ENCODE measurements around the gene OR4D10. TPM values are rescaled to one million over a fixed set of nuclear protein-coding genes. Genes with fewer than 3 reads are reported as not detected.
"Not testable (repeated sequence)": the region's sequence is repeated elsewhere in the genome, so short reads cannot be mapped to it uniquely, and the experiment has no call there.

Gene OR4D10
- total RNA-seq, 1 donor from 2014 or later = not detected

- DNase-seq (no peak), ATAC-seq (ENCODE audit: poor library complexity) (no peak)
- intact Hi-C loops (cut with DNase I) = no loop called here
Observed at GRCh38 chr11:59511675-59512074, 38.6 kb downstream of the OR4D10 start.

GRCh38 chr11:59520139-59520538, 47.0 kb downstream of the OR4D10 start:
- DNase-seq; ATAC-seq (ENCODE audit: poor library complexity); intact Hi-C loops (cut with DNase I): not testable (repeated sequence)

DNA sequence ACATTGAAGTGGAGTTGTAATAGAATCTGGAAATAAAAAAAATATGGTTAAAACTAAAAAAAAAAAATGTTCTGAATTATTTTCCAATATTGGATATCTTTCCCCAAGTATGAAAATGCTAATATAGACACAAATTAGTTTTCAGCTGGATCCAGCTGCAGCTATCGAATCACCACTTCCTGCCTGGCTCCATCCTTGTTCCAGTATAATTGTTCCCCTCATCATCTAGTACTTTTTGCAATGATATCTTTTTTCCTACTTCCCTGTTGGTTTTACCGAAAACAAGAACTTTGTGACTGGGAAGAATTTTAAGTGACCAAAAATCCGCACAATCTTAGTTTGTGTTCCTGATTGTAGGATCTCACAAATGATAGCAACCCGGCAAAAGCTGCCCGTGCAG, 47.6 kb downstream of the OR4D10 start:
- ATAC-seq (ENCODE audit: poor library complexity) (no peak), DNase-seq (no peak)
- intact Hi-C loops (cut with DNase I) = no loop called here

DNA sequence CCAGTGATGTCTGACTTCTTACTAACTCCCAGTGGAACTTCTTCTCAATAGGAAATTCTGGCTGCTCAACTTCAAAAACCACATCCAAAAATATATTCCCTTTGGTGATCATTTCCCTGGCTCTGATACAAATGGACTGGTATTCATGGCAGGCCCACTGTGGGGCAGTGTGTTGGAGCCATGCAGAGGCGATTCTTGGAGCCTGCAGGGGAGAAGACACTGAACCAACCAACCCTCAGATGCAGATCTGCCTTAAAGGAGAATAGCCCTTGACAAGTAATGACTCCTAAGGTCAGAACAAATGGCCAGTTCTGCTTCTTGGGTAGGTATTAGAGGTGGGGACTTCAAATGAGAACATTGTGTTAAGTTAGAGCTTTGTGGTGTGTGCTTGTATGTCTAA, 50.4 kb downstream of the OR4D10 start:
- intact Hi-C loops (cut with DNase I) = no loop called here
- ATAC-seq (ENCODE audit: poor library complexity) = no peak
- no peak for DNase-seq

- ATAC-seq (ENCODE audit: poor library complexity) (no peak), DNase-seq (no peak)
- intact Hi-C loops (cut with DNase I) = no loop called here
Observed at GRCh38 chr11:59528711-59529110, 55.6 kb downstream of the OR4D10 start.

Other genes starting within 250 kb of the OR4D10 start
- gene OR5AN1, start 114.4 kb upstream of the OR4D10 start, total RNA-seq = not detected
- gene OR5A2, start 46.9 kb upstream of the OR4D10 start, total RNA-seq = not detected
- gene OR5A1, start 36.8 kb upstream of the OR4D10 start, total RNA-seq = not detected
- not detected for gene OR4D6, start 16.4 kb upstream of the OR4D10 start, total RNA-seq
- not detected for gene OR4D11, start 30.3 kb downstream of the OR4D10 start, total RNA-seq
- gene OR4D9, start 38.2 kb downstream of the OR4D10 start, total RNA-seq = not detected
- 33.1 TPM for gene OSBP, start 142.5 kb downstream of the OR4D10 start, total RNA-seq
- 21.6 TPM for gene PATL1, start 195.7 kb downstream of the OR4D10 start, total RNA-seq
- not detected for gene OR10V1, start 240.5 kb downstream of the OR4D10 start, total RNA-seq